GM18873 (cell line): ENCODE measurements around the gene RAPGEF5.

Experiments
- ATAC-seq: cut with Tn5 transposase; IDR thresholded peaks from one replicate; pipeline ENCODE4 v1.9.1; 2021; ENCODE audit warnings: mild to moderate bottlenecking, moderate library complexity, moderate number of reproducible peaks; ENCODE audit not compliant: unreplicated experiment, low FRiP score

Gene RAPGEF5, protein sequence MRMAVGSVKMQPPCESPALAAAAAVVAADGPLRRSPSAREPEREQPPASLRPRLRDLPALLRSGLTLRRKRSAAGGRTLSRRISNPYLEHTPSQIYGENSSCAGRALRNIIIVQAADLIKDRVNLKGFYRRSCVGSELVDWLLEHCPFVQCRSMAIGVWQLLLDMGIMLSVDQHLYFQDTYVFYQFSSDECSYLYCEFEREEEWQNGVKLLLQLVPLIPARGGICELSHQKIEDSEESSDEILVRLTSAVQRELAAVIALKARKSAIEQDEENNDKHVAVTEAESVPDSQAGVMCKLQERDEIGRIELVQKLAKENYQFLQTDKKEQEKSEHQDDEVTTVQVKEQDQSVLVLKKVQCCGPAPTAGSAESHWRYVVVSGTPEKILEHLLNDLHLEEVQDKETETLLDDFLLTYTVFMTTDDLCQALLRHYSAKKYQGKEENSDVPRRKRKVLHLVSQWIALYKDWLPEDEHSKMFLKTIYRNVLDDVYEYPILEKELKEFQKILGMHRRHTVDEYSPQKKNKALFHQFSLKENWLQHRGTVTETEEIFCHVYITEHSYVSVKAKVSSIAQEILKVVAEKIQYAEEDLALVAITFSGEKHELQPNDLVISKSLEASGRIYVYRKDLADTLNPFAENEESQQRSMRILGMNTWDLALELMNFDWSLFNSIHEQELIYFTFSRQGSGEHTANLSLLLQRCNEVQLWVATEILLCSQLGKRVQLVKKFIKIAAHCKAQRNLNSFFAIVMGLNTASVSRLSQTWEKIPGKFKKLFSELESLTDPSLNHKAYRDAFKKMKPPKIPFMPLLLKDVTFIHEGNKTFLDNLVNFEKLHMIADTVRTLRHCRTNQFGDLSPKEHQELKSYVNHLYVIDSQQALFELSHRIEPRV

DNA sequence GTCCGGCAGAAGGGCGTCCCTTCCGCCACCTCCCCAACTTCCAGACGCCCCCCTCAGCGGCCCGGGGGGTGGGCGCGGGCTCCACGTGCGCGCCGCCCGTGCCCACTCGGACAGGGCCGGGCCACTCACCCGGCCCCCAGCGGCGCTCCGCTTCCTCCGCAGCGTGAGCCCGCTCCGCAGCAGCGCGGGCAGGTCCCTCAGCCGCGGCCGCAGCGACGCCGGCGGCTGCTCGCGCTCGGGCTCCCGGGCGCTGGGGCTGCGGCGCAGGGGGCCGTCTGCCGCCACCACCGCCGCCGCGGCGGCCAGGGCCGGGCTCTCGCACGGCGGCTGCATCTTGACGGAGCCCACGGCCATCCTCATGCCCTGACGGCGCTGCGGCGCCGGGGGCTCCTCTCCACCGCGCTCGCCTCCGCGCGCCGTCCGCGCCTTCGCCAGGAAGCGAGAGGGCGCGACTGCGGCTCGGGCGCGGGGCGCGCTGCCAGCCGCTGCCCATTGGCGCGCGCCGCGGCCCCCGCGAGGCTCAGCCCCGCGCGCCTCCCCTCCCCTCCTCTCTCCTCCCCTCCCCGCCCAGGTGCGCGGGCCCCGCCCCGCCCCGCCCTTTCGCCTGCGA, at the start of gene RAPGEF5:
Gene RAPGEF5, minus strand, starts transcription at position 454 of the 610 bp plus-strand sequence. Its CDS starts 94 bp downstream, at position 360.
- no peak for ATAC-seq

DNA sequence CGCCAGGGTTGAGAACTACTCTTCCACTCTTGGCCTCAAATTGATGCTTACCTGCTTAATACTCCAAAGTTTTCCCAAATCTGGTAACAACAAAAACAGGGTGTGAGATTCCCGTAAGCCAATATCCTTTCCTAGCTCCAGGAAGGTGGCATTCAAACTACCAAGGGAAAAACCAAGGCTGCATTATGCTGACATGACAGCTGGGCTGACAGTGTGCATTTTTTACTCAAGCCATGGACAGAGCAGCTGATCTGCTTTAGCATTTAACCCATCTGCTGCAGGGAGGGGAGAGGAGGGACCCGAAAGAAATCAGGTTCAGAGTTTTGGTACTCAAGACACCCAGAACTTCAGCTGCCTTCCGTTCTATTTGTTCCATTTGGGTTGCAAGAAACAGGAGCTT, 49.8 kb upstream of the RAPGEF5 start:
- ATAC-seq, result no peak

DNA sequence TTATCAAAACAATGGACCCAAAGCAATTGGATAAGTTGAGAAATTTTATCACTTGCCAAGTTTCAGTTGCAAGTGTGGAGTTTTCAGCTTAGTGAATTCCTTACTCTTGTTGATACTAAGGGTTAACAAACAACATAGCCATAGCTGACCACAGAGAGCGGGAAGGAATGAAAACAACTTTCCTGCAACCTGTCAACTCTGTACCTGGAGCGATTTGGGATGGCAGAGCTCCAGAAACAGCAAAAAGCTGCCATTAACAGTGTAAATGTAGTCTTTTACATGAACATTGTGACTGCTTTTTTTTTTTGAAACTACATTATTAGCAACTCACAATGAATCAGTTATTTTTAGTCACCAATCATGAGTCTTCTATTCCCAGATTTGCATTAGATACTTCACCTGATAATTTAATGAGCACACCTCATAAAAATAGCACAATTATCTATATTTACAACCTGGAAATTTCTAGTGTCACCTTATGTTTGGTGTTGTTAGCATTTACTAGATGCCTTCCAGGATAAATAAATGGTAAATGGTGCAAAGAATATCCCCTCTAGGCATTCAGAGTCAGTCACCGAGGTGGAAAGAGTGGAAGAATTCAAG, 47.6 kb upstream of the RAPGEF5 start:
- ATAC-seq, result no peak

DNA sequence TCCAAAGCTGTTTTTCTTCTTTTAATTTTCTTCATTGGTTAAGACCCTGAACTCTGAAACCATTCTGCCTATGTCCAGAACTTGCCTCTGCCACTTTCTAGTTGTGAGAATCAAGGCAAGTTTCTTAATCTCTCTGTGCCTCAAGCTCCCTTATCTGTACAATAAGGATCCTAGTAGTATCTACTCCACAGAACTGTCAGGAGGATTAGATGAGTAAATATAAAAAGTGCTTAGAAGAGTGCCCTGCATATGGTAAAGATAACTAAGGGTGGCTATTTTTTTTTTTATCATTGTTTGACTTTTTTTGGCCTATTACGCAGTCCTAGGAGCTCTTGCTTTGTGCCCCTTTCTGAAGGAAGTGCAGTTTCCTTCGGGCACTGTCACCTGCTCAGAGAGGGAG, 46.4 kb upstream of the RAPGEF5 start:
- ATAC-seq, result no peak

DNA sequence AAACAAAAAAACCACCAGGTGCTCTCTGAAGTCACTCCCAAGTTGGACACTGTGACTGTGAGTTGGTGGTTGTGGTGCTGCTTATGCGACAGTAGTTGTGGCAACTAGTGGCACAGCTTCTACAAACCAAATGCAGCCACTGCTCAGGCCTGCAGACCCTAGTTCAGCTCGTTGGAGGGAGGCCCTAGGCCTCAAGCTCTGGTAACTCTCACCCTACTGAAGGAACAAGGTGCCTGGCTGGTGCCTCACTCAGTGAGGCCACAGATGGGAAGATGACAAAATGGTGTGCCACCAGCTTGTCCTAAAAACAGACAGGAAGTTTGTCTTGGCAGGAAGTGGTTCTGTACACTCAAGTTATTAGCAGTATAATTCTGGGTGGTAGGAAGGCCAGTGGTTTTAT, 45.3 kb upstream of the RAPGEF5 start:
- ATAC-seq, result no peak

DNA sequence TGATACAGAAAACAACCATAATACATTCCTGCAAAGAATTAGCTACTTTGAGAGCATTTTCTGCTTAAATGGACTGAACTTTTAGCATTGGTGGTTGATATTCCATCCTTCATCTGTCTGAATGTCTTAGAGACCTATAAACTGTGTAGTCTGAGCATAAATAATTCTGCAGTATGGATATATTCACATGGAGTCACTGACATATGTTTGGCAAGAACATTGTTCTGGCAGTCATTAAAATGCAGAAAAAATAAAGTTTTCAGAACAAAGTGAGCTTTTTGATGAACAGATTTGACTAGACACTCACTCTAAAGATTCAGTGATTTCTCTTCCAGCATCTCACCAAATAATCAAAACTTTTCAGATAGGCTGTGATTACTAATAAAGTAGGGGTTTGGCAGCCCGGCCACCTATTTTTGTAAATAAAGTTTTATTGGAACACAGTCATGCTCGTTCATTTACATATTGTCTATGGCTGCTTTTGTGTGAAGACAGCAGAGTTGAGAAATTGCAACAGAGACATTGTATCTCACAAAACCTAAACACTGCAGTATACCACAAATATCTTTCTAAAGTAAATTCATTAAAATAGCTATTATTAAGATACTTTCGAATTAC, 44.1 kb upstream of the RAPGEF5 start:
- no peak for ATAC-seq

DNA sequence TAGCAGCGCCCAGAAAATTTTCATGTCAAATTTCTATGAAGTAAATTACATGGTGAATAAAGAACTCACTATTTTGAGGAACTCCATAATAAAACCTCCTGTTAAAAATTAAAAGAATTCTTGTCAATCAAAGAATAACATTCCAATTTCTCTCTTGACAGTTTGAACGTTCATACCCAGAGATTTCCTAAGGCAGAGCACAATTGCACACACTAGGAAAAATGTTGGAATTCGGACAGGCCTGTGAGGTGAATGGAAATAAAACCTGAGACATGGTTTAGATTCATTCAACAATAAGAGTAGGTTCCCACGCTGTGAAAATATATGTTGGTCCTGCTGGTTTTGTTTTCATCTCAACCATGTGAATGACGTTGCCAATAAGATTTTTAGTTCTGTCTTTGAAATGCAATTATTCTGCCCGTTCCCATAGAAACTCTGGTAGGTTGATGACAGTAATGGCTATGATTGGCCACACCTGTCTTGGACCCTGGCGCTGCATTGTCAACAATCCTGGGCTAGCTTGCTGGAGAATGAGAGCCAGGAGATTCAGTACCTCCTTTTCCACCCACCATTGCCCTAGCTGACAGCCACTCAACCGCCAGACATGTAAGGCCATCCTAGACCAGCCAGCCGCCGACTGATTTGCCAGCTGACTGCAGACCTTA, 43.3 kb upstream of the RAPGEF5 start:
- ATAC-seq, result no peak

DNA sequence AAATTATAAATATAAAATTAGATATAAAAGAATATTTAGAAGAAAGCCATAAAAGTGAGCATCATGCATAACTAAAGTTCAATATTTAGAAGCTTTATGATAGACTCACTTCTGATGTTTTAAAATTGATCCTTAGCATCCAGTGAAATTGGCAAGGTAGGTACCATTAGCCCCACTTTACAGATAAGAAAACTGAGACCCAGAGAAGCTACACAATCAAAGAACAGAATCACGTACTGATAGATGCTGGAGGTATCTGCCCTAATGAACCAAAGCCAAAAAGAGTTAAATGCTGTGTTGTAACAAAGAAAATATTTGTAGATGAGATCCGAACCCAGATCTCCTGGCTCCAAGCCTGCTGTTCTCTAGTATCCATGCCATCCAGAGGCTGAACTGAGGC, 42.6 kb upstream of the RAPGEF5 start:
- ATAC-seq, result no peak

DNA sequence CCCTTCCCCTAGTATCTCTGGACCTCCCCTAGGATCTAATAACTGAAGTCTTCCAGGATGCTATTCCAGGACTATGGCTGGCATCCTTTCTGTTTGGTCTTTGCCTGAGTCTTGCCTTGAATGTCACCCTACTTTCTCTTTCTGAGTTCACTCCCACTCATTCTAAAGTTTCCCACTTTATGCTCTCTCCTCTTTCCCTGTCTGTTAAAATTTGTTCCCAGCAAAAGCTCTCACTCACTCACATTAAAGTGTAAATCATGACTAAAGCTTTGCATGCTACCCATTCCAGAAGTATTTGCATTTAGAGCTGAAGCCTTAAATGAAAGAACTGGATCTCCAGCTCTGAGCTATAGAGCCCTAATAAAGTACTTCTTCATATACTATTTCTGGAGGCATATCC, 42.1 kb upstream of the RAPGEF5 start:
- no peak for ATAC-seq

DNA sequence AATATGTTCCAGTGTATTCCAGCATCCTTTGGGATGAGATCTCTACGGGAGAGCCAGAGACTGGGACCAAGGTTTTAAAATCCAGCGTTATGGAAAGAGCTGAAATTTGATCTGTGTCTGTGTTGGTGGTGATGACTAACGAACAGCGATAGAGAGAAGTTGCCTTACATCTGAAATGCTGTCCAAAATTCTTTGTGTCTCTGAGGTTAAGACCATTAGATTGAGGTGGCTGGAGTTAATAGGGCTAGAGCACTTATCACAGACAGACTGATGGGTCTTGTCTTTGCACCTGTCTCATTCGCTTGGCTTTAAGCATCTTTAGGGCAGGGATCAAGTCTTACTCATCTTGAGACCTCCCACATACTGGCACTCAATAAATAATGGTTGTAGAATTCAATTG, 41.0 kb upstream of the RAPGEF5 start:
- no peak for ATAC-seq

DNA sequence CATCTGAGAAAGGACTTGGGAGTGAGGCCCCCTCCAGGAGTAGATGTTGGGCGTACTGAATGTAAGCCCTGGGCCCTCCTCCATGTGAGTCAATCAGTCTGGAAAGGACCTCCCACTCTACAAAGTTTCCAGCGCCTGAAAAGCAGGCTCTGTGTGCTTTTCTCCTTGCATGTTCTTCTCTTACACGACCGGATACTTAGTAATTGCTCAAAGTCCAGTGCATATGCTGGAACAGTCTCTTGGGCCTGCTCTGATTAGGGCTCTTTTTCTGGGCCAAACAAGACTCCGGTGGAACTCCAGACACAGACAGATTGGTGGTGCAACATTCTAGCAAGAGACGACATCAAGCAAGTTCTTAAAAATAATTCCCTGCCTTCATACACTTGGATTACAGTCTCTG, 38.3 kb upstream of the RAPGEF5 start:
- no peak for ATAC-seq

DNA sequence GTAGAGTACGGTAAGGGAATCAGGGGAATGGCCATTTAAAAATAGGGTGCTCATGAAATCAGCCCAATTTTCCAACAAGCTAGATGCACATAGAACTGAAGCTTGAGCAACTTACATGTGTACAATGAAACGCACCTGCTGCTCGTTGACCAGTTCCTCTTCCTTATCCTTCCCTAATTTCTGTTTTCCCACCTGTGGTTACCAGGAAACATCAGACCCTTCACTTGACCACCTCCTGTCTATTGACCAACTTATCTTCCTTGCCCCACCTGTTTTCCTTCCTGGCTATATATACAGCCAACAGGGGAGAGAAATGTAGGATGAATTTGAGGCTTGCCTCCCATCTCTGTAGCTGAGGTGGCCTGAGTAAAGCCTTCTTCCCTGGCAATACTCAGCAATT, 37.8 kb upstream of the RAPGEF5 start:
- ATAC-seq, result no peak

DNA sequence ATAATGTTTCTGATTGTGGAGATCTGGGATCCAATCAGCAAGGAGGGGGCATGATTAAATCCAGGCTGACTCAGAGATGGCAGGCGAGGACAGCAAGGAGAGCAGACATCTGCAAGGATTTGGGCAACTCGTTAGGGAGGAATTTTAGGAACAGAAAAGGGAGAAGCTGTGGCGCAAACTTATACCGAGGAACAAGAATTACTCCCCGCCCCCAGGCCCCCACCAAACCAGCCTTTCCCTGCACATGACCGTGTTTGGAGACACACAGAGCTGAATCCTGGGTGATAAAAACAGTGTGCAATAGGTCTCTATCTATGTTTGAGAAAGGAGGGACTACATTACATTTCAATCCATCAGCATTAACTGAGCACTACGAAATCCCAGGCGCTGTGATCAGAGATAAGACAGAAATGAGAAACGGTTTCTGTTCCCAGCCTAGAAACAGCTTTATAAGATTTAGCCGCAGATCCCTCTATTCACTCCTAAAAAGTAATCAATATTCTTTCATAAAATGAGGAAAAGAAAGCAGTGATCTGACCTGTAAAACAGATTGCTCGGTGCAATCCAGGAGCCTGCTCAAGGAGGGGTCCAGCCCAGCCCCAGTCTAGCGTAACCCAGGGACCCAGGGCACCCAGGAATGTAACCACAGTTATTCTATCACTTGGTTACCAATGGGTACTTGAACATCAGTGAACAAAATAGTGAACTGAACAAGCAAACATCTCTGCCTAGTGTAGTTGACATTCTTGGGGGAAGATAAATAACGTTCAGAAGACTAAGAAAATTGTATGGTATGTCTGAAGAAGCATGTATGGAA, 37.2 kb upstream of the RAPGEF5 start:
- ATAC-seq, result no peak

DNA sequence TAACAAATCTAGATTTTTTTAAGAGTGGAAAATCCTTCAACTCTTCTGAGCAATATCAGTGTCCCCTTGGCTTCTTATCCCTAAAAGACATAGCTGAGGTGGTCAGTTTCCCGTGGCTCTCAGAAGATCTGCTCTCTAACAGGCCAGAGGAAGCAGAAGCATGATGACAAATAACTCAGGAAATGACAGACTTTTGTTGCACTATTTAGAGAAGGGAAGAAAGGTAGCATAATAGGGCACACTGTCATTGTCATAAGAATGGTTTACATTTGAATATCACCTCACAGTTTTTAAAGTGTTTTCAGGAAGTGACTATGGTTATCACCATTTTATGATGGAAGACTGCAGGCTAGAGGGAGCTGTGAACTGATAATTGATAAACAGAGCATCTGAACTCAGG, 33.6 kb upstream of the RAPGEF5 start:
- no peak for ATAC-seq

DNA sequence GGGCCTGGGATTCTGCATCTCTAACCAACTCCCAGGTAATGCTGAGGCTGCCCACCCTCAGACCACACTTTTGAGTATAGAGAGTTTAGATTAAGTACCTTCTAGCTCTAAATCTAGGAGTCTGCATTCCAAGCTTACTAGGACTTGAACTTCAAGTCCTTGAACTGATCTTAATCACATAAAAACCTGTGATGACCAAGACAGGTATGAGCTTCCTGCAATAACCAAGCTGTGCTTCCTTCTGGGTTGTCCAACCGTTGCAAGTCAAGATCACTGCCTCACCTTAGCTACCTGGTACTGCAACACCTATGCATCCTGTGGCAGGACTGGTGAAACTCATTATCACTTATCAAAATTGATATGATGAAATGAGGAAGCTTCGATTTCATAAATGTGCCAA, 32.9 kb upstream of the RAPGEF5 start:
- ATAC-seq, result no peak

DNA sequence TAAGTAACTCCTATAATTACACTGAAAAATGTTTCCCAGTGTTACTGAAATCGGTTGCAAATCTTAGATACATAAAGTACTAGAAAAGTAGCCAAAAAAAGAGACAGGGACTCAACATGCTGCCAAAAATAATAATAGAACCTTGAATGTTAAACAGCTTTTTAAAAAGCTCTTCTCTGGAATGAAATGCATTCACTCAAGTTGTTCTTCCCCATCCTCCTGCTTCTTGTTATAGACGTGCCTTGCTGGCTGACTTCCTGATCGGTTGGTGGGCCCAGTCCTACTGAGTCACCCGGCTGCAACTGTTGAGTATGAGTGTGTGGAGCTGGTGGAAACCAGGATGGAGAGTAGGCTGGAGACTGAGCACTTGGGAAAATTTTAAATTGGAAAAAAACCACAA, 30.6 kb upstream of the RAPGEF5 start:
- no peak for ATAC-seq

DNA sequence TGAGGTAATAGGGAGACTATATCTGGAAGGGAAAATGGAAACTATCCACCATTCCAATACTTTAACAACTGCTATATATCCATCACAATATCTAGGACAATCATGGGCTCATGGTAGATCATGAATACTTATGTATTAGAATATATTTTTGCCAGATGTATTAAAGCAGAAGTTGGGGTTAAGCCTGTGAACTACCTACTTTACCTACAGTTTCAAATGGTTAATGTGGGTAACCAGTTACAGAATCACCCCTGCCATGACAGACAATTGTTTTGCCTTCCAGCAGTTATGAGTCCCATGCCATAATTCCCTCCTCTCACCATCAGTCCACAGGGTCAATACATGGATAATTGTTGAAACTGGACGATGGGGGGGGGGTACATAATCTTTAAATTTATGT, 29.9 kb upstream of the RAPGEF5 start:
- peak; percentile 50 for ATAC-seq

DNA sequence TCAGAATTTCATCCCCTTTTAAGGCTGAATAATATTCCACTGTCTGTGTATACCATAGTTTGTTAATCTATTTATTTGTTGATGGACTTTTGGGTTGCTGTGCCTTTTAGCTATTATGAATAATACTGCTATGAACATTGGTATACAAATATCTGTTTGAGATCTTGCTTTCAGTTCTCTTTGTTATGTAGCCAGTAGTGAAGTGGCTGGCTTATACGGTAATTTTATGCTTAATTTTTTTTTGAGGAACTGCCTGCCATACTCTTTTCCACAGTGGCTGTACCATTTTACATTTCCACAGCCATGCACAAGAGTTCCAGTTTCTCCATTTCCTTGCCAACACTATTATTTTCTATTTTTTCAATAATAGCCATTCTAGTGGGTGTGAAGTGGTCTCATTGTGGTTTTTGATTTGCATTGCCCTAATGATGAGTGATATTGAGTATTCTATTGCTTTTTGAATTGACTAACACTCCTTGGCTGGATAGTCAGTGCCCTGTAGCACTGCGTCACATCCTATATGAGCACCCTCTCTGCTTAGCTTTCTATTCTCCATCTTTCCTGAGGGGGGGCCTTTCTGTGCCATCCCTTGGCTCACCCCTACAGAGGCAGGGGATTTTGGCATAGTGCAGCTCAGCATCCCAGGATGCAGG, 29.4 kb upstream of the RAPGEF5 start:
- ATAC-seq, result peak; percentile 73

DNA sequence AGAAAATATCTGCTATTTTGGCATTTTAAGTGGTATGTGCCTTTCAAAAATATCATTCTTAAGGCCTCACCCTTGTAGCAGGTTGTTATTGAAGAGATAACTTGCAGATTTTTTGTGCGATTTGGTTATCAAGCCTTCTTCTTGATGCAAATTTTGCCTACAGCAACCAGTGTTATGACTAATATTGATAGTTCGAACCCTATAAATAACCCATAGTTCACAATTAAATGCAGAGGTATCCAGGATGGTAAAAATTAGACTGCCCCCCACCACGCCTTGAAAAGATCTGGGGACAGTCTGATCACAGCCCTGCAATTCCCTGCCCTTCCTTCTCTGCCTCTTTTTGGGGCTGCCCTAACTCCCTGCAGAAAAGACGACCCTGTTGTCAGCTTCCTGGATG, 28.4 kb upstream of the RAPGEF5 start:
- no peak for ATAC-seq
